Forelimb muscle (tissue), 1 donor: Measurements from ENCODE around the gene STX17. TPM values are rescaled to one million over a fixed set of nuclear protein-coding genes. Genes with fewer than 3 reads are reported as not detected.
"Not testable (repeated sequence)": the region's sequence is repeated elsewhere in the genome, so short reads cannot be mapped to it uniquely, and the experiment has no call there.

Experiments
- DNase-seq: peaks from one replicate; pipeline ENCODE4 v3.0.0-alpha.2; 2013; ENCODE audit warnings: low read depth
- polyA plus RNA-seq: library from polyadenylated mRNA; unstranded; fragments of 120-200 nt; gene quantifications from one replicate; pipeline ENCODE4 v1.2.1, GENCODE V29; 2013; ENCODE audit not compliant: insufficient read length

The STX17 gene
- polyA plus RNA-seq, 1 donor: 16.2 TPM

GRCh38 chr9:99967457-99967856 is 61.0 kb downstream of the STX17 start:
- DNase-seq: no peak

DNA sequence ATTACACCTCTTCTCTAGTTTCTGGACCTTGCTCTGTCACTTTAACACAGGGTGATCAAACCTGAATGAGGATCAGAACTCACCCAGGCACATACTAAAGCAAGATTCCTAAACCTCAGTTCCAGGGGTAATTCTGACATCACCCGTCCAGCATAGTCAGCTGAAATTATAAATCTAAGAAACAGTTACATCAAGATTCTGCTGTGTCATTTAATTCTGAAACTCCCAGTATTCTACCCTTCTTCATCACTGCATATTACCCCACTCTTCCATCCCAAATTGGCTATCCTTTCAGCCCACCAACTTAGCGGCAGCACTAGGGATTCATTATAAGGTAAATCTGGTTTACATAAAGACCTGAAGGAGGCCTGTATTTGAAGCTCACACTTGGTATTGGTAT is 64.0 kb downstream of the STX17 start:
- no peak for DNase-seq

DNA sequence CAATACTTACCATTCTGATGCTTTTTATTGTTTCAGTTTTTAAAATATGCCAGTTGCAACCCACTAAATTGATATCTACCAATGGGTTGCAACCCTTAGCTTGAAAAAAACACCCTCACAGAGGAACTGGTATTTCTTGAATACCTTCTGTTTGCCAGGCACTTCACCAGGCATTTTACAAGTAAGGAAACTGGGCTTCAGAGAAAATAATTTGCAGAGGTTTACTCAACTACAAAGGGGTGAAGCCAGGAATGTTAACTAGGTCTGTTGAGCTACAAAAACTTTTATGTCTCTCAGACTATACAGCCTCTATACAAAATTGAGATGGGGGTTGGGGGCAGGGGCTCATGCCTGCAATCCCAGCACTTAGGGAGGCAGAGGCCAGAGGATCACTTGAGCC is 65.0 kb downstream of the STX17 start:
- no peak for DNase-seq

GRCh38 chr9:99973455-99973854 is 67.0 kb downstream of the STX17 start:
- no peak for DNase-seq

GRCh38 chr9:99977033-99977792 is 70.8 kb downstream of the STX17 start:
- DNase-seq: no peak

GRCh38 chr9:99978221-99978620 is 71.8 kb downstream of the STX17 start:
- DNase-seq: no peak

GRCh38 chr9:99980598-99980997 is 74.1 kb downstream of the STX17 start:
- no peak for DNase-seq

GRCh38 chr9:99986642-99987041 is 80.2 kb downstream of the STX17 start:
- no peak for DNase-seq

DNA sequence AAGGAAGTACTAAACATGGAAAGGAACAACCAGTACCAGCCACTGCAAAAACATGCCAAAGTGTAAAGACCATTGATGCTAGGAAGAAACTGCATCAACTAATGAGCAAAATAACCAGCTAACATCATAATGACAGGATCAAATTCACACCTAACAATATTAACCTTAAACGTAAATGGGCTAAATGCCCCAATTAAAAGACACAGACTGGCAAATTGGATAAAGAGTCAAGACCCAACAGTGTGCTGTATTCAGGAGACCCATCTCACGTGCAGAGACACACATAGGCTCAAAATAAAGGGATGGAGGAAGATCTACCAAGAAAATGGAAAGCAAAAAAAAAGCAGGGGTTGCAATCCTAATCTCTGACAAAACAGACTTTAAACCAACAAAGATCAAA is 84.1 kb downstream of the STX17 start:
- not testable (repeated sequence) for DNase-seq

- no peak for DNase-seq
Measured at GRCh38 chr9:99998266-99998665, 91.8 kb downstream of the STX17 start.

DNA sequence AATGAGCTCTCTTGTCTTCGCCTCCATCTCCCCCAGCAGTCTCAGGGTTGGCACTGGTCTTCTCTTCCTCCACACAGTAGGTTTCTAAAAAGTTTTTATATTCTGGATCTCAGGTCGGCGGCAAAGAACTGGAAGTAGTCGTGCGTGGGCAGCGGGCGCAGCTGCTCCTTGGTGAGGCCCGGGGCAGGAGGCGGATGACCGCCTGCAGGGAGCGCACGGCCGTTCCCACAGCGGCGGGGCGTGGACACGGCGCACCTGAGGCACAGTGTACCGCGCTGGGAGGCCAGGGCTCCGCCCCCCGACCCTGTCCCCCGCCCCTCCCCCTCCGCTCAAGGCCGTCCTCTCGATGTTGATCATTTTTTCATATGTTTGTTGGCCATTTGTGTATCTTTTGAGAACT is 92.4 kb downstream of the STX17 start:
- no peak for DNase-seq

- DNase-seq: no peak
Measured at GRCh38 chr9:99999797-100000196, 93.3 kb downstream of the STX17 start.

DNA sequence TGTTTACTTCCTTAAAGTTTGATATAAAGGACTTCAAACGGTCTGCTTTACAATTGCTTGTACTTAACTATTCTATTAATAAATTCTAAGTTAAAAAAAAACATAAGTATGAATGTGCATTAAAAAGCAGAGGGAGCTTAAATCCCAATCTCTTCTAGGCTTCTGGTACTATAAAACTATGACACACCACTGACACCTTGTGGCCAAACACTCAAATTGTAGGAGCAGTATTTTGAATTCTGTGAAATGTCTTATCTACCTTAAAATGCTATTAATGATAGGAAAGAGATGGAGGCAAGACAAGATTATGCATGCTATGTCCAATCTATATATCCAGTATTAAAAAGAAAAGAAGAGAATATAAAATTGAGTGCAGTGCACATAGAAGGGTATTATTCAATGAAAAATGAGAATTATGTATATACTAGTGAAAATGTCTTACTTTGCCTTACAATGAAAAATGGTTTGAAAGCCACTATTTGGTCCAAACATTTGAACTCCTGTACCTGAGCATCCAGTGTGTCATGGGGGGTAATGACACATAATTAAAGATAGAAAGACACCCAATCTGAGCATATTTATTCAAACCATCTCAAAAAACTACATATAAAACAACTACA is 104.7 kb downstream of the STX17 start:
- no peak for DNase-seq

DNA sequence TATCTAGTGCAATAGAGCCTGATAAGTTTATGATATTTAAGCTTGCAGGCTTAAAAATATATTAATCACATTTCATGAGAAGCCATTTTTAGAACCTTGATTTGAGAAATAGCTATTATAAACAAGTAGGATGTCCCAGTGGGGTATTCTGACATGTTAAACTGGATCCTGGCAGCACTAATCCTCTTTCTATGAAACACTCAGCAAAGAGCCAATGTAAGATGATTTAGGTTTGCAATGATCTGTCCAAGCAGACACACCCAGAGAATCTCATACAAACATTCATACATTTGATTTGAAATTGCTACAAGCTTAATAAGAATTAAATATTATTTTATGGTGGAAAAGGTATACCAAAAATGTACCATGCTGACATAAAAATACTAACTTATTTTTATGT is 105.8 kb downstream of the STX17 start:
- no peak for DNase-seq

DNA sequence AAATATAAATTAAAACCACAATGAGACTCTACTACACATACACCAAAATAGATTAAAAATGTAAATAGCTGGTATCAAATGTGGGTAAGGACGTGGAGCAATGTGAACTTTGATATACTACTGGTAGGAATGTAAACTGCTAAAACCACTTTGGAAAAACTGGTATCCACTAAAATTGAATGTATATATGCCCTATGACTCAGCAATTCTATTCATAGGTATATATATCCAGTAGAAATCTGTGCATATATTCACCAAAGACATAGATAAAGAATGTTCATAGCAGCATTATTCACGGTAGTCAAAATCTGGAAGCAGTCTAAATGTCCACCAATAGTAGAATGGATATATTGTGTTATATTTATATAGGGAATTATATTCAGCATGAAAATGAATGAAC is 107.1 kb downstream of the STX17 start:
- DNase-seq: no peak

- DNase-seq: no peak
Measured at GRCh38 chr9:100014846-100015245, 108.4 kb downstream of the STX17 start.

GRCh38 chr9:100019541-100019940 is 113.1 kb downstream of the STX17 start:
- no peak for DNase-seq

Other genes starting within 250 kb of the STX17 start
- 1.5 TPM for gene NR4A3, start 84.8 kb upstream of the STX17 start, polyA plus RNA-seq
- gene ERP44, start 192.3 kb downstream of the STX17 start, polyA plus RNA-seq: 17.5 TPM
- gene INVS, start 192.6 kb downstream of the STX17 start, polyA plus RNA-seq: 11.8 TPM